MM.1S (cell line): Measurements from ENCODE around the gene GAL.

ENCODE experiments used
- DNase-seq: peaks from one replicate; pipeline ENCODE4 v3.0.0-alpha.2; 2015
- H2AFZ ChIP-seq: fragments of 300-600 bp; sonication (generic); 2 replicates; pipeline ENCODE4 v1.6.0; 2016; ENCODE audit warnings: antibody characterized with exemption, low read length
- H3F3A ChIP-seq: fragments of 300-600 bp; sonication (generic); 2 replicates; pipeline ENCODE4 v1.6.1; 2016; ENCODE audit warnings: mild to moderate bottlenecking, antibody characterized with exemption, low read length, moderate library complexity, mixed read lengths; ENCODE audit not compliant: insufficient read depth
- H3K27ac ChIP-seq: fragments of 300-600 bp; sonication (generic); 2 replicates; pipeline ENCODE4 v1.5.1; 2016; ENCODE audit warnings: mild to moderate bottlenecking, low read length
- H3K27me3 ChIP-seq: fragments of 300-600 bp; sonication (generic); replicated peaks from 2 replicates; pipeline ENCODE4 v1.6.0; 2016; ENCODE audit warnings: low read length; ENCODE audit not compliant: insufficient read depth
- H3K36me3 ChIP-seq: fragments of 300-600 bp; sonication (generic); replicated peaks from 2 replicates; pipeline ENCODE4 v1.6.1; 2016; ENCODE audit warnings: mild to moderate bottlenecking, low read length, mixed read lengths; ENCODE audit not compliant: insufficient read depth
- H3K4me1 ChIP-seq: fragments of 300-600 bp; sonication (generic); 2 replicates; pipeline ENCODE4 v1.6.1; 2016; ENCODE audit warnings: low read length, mixed read lengths
- H3K4me2 ChIP-seq: fragments of 300-600 bp; sonication (generic); 2 replicates; pipeline ENCODE4 v1.6.0; 2016; ENCODE audit warnings: low read depth, low read length
- H3K4me3 ChIP-seq: fragments of 300-600 bp; sonication (generic); 2 replicates; pipeline ENCODE4 v1.5.1; 2016; ENCODE audit warnings: low read length, mixed read lengths
- H3K79me2 ChIP-seq: fragments of 300-600 bp; sonication (generic); 2 replicates; pipeline ENCODE4 v1.6.1; 2016; ENCODE audit warnings: mixed run types, low read length, mixed read lengths
- H3K9ac ChIP-seq: fragments of 300-600 bp; sonication (generic); 2 replicates; pipeline ENCODE4 v1.6.1; 2016; ENCODE audit warnings: low read length, mixed read lengths
- H3K9me2 ChIP-seq: fragments of 300-600 bp; sonication (generic); replicated peaks from 2 replicates; pipeline ENCODE4 v1.6.1; 2016; ENCODE audit warnings: mild to moderate bottlenecking, low read length, mixed read lengths; ENCODE audit not compliant: insufficient read depth
- H3K9me3 ChIP-seq: fragments of 300-600 bp; sonication (generic); replicated peaks from 2 replicates; pipeline ENCODE4 v1.6.1; 2016; ENCODE audit warnings: mild to moderate bottlenecking, low read length, mixed read lengths; ENCODE audit not compliant: insufficient read depth
- H4K20me1 ChIP-seq: fragments of 300-600 bp; sonication (generic); 2 replicates; pipeline ENCODE4 v1.6.1; 2016; ENCODE audit warnings: mild to moderate bottlenecking, low read length, moderate library complexity, mixed read lengths; ENCODE audit not compliant: insufficient read depth
- CTCF ChIP-seq: fragments of 300-600 bp; sonication (generic); IDR thresholded peaks from 2 replicates; pipeline ENCODE4 v1.5.1; 2016; ENCODE audit warnings: antibody characterized with exemption, low read length, mixed read lengths
- EZH2 ChIP-seq: fragments of 300-600 bp; sonication (generic); optimal IDR thresholded peaks from 2 replicates; pipeline ENCODE3; 2017; ENCODE audit warnings: low read depth, mild to moderate bottlenecking, antibody characterized with exemption, low read length, mixed read lengths
- EZH2phosphoT487 ChIP-seq: fragments of 300-600 bp; sonication (generic); IDR thresholded peaks from 2 replicates; pipeline ENCODE4 v1.6.1; 2018; ENCODE audit warnings: antibody characterized with exemption, low read length

The GAL gene

GRCh38 chr11:68685656-68686380, 1.5 kb downstream of the GAL start:
- no peak for DNase-seq
- H3K9ac ChIP-seq: no peak overlapping the region
- no peaks in the 10 kb centered on the region for H3K9me2 ChIP-seq
- H3K4me1 ChIP-seq: no peaks in the 10 kb centered on the region
- H4K20me1 ChIP-seq: no peaks in the 10 kb centered on the region
- H3F3A ChIP-seq: no peaks in the 10 kb centered on the region
- peaks cover 88% of the 10 kb centered on the region for H3K27me3 ChIP-seq
- no peak overlapping the region for H3K27ac ChIP-seq
- no peaks in the 10 kb centered on the region for H3K36me3 ChIP-seq
- no peak for TF ChIP-seq EZH2phosphoT487
- TF ChIP-seq CTCF: no peak
- H3K9me3 ChIP-seq: no peaks in the 10 kb centered on the region
- no peaks in the 10 kb centered on the region for H3K79me2 ChIP-seq
- no peak overlapping the region for H2AFZ ChIP-seq
- H3K4me2 ChIP-seq: no peak overlapping the region
- no peak overlapping the region for H3K4me3 ChIP-seq

- no peak for DNase-seq
- H2AFZ ChIP-seq: no peak overlapping the region
- H3K36me3 ChIP-seq: no peaks in the 10 kb centered on the region
- no peaks in the 10 kb centered on the region for H3K9me3 ChIP-seq
- no peak overlapping the region for H3K27ac ChIP-seq
- H3K4me3 ChIP-seq: no peak overlapping the region
- no peaks in the 10 kb centered on the region for H3K79me2 ChIP-seq
- H3K9ac ChIP-seq: no peak overlapping the region
- H3K4me2 ChIP-seq: no peak overlapping the region
- no peaks in the 10 kb centered on the region for H4K20me1 ChIP-seq
- H3K9me2 ChIP-seq: no peaks in the 10 kb centered on the region
- no peaks in the 10 kb centered on the region for H3F3A ChIP-seq
- no peaks in the 10 kb centered on the region for H3K4me1 ChIP-seq
- H3K27me3 ChIP-seq: peaks cover 89% of the 10 kb centered on the region
- TF ChIP-seq EZH2phosphoT487: no peak
Measured at GRCh38 chr11:68686486-68686885, 2.1 kb downstream of the GAL start.

GRCh38 chr11:68687311-68687710, 3.0 kb downstream of the GAL start:
- no peaks in the 10 kb centered on the region for H3K9me2 ChIP-seq
- no peaks in the 10 kb centered on the region for H3K9me3 ChIP-seq
- no peak for DNase-seq
- no peaks in the 10 kb centered on the region for H3K79me2 ChIP-seq
- H3K27me3 ChIP-seq: peaks cover 86% of the 10 kb centered on the region
- H3K4me3 ChIP-seq: no peak overlapping the region
- no peaks in the 10 kb centered on the region for H3K4me1 ChIP-seq
- no peak overlapping the region for H3K9ac ChIP-seq
- no peak overlapping the region for H3K4me2 ChIP-seq
- no peak for TF ChIP-seq EZH2
- TF ChIP-seq EZH2phosphoT487: no peak
- no peak for TF ChIP-seq CTCF
- H4K20me1 ChIP-seq: no peaks in the 10 kb centered on the region
- H3K36me3 ChIP-seq: no peaks in the 10 kb centered on the region
- no peaks in the 10 kb centered on the region for H3F3A ChIP-seq
- H2AFZ ChIP-seq: no peak overlapping the region
- H3K27ac ChIP-seq: no peak overlapping the region

GRCh38 chr11:68687986-68688385, 3.6 kb downstream of the GAL start:
- Histone ChIP-seq H3K4me3 (no peak overlapping the region), H3K4me2 (no peak overlapping the region), H3K9ac (no peak overlapping the region), H2AFZ (no peak overlapping the region), H3K27ac (no peak overlapping the region), H3K9me3 (no peaks in the 10 kb centered on the region), H3K27me3 (peaks cover 80% of the 10 kb centered on the region), H4K20me1 (no peaks in the 10 kb centered on the region), H3K36me3 (no peaks in the 10 kb centered on the region), H3K9me2 (no peaks in the 10 kb centered on the region), H3K79me2 (no peaks in the 10 kb centered on the region), H3K4me1 (no peaks in the 10 kb centered on the region), H3F3A (no peaks in the 10 kb centered on the region)
- no peak for DNase-seq
- TF ChIP-seq EZH2phosphoT487: no peak
- no peak for TF ChIP-seq EZH2
- no peak for TF ChIP-seq CTCF
